Measurements from ENCODE around the gene TBC1D24.
A peak's percentile ranks its signal among the peaks of the same experiment; 100 is the strongest.
"Not testable (repeated sequence)": the region's sequence is repeated elsewhere in the genome, so short reads cannot be mapped to it uniquely, and the experiment has no call there.

The TBC1D24 gene

GRCh38 chr16:2474877-2475412 is at the start of gene TBC1D24:
Gene TBC1D24, plus strand, starts transcription at chr16:2475127. Its CDS starts 21,022 bp downstream, at chr16:2496149.
- peak; percentile 90 to 96 (median 95) for DNase-seq

- DNase-seq: no peak
These were observed 49.0 kb upstream of the TBC1D24 start for GRCh38 chr16:2425825-2426430.

- no peak for DNase-seq
These were observed 48.0 kb upstream of the TBC1D24 start for GRCh38 chr16:2426941-2427361.

- DNase-seq: no peak
These were observed 47.4 kb upstream of the TBC1D24 start for GRCh38 chr16:2427526-2427925.

GRCh38 chr16:2428051-2428783 is 46.7 kb upstream of the TBC1D24 start:
- peak in 1 of 3 donors; percentile 17 for DNase-seq

GRCh38 chr16:2428784-2429033 is 46.2 kb upstream of the TBC1D24 start:
- no peak for DNase-seq

GRCh38 chr16:2429034-2429770 is 45.7 kb upstream of the TBC1D24 start, which contains the start of gene CCNF:
Gene CCNF, plus strand, starts transcription at chr16:2429447. Its CDS starts 35 bp downstream, at chr16:2429482.
- DNase-seq: peak; percentile 96 to 99 (median 98)

GRCh38 chr16:2429771-2430663 is 44.9 kb upstream of the TBC1D24 start:
- DNase-seq: peak in 1 of 3 donors; percentile 18

- DNase-seq: no peak
These were observed 42.6 kb upstream of the TBC1D24 start for GRCh38 chr16:2432286-2432685.

GRCh38 chr16:2432801-2433505 is 42.0 kb upstream of the TBC1D24 start:
- DNase-seq: peak; percentile 25 to 41 (median 30)

- not testable (repeated sequence) for DNase-seq
These were observed 39.7 kb upstream of the TBC1D24 start for GRCh38 chr16:2435236-2435635.

- DNase-seq: no peak
These were observed 38.8 kb upstream of the TBC1D24 start for GRCh38 chr16:2436110-2436509.

- DNase-seq: no peak
These were observed 37.7 kb upstream of the TBC1D24 start for GRCh38 chr16:2437032-2437790.

GRCh38 chr16:2438121-2438520 is 36.8 kb upstream of the TBC1D24 start:
- DNase-seq: no peak

GRCh38 chr16:2439598-2439997 is 35.3 kb upstream of the TBC1D24 start:
- no peak for DNase-seq

- DNase-seq: not testable (repeated sequence)
These were observed 33.7 kb upstream of the TBC1D24 start for GRCh38 chr16:2441143-2441804.

- DNase-seq: no peak
These were observed 31.4 kb upstream of the TBC1D24 start for GRCh38 chr16:2443555-2443954.

GRCh38 chr16:2447920-2448583 is 26.9 kb upstream of the TBC1D24 start:
- no peak for DNase-seq

GRCh38 chr16:2449118-2449517 is 25.8 kb upstream of the TBC1D24 start:
- no peak for DNase-seq

GRCh38 chr16:2450535-2450934 is 24.4 kb upstream of the TBC1D24 start:
- DNase-seq: no peak
